Body of pancreas (tissue), 4 donors: ENCODE results near the gene CDKAL1. TPM values are rescaled to one million over a fixed set of nuclear protein-coding genes. Genes with fewer than 3 reads are reported as not detected.

Experiments used
- ATAC-seq: fragments of 150-250 bp; one replicate; pipeline ENCODE4 v1.9.1; 2016
- DNase-seq, 4 donors: peaks; one replicate each; pipeline ENCODE4 v3.0.0-alpha.2; 2019
- H3K27ac ChIP-seq, 4 donors: fragments of 200-600 bp; sonication (generic); 1 replicate in 3 of 4; 2 replicates in 1 of 4; pipeline versions ENCODE4 v1.5.1 to v1.6.1; 2016 to 2019; ENCODE audit warnings: mild to moderate bottlenecking in 1 of 4, mixed read lengths in 1 of 4, moderate library complexity in 1 of 4
- H3K27me3 ChIP-seq, 2 donors: fragments of 200-600 bp; sonication (generic); one replicate each; pipeline ENCODE4 v1.6.0; 2016; ENCODE audit warnings: mild to moderate bottlenecking in 1 of 2
- H3K36me3 ChIP-seq, 2 donors: fragments of 200-600 bp; sonication (generic); replicated peaks in 1 of 2; 2 replicates each; pipeline ENCODE4 v1.5.1; 2016; ENCODE audit warnings: low read depth in 2 of 2; ENCODE audit not compliant: insufficient read depth in 1 of 2
- H3K4me1 ChIP-seq: fragments of 200-600 bp; sonication (generic); one replicate; pipeline ENCODE4 v1.6.0; 2016
- H3K4me3 ChIP-seq, 2 donors: fragments of 200-600 bp; sonication (generic); 1 replicate in 1 of 2; 2 replicates in 1 of 2; pipeline ENCODE4 v1.5.1; 2016 to 2019
- H3K9me3 ChIP-seq, 3 donors: fragments of 200-600 bp; sonication (generic); 1 replicate in 2 of 3; 2 replicates in 1 of 3; pipeline ENCODE4 v1.5.1; 2016
- POLR2A ChIP-seq, 3 donors: fragments of 450-650 bp; IDR thresholded peaks; one replicate each; pipeline ENCODE4 v1.6.1; 2016; ENCODE audit warnings: antibody characterized with exemption in 3 of 3, mild to moderate bottlenecking in 2 of 3
- WGBS, 2 donors: methylation state at CpG; one replicate each; pipeline ENCODE4 v1.1.5; 2017; 5-methylcytosine and 5-hydroxymethylcytosine counted together
- intact Hi-C: fragments of 100-400 bp; cut with DNase I; formaldehyde crosslinking; loops from one replicate; pipeline ENCODE4 v1.15.1; 2023
- total RNA-seq, 2 donors: library from RNA; depleted of rRNA; stranded (reverse); fragments of >200 nt; gene quantifications; one replicate each; pipeline ENCODE4 v1.1.0, GENCODE V29; 2016
- TF ChIP-seq, protein P1 (sequence below), 7 experiments: fragments of 450-650 bp in 4 of 7; fragments of 200-600 bp in 3 of 7; sonication (generic) in 3 of 7; IDR thresholded peaks; one replicate each; pipeline ENCODE4 v1.5.1; 2016 to 2019; ENCODE audit warnings: antibody characterized with exemption in 7 of 7

Gene CDKAL1
- total RNA-seq, 2 donors from 2014 or later: 16.3 to 18.1 TPM

DNA sequence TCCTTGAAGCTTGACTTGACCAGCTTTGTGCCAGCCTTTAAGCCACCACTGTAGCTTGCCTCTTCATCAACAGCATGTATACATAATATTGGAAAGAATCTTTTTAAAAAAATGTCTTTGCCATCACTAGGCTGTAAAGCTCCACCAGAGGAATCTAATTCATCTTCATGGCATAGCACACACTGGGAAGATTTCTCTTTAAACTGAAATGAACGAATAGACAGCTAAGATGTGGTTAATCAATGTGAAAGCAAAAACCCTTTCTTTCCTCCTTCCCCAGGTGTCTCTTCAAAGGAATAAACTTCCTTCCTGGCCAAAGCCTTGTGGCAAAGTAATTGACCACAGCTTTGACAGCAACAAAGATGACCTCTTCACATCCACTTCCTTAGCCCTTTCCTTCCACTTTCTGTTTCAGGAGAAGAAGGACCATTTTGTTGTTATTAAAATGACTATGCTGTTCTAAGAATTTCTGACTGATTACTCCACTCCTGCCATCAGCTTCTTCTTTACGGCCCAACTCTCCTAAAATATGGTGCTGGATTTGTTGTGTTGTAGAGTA lies 630.6 kb downstream of the CDKAL1 start:
- Histone ChIP-seq H3K4me1 (no peaks in the 10 kb centered on the region), H3K36me3 (no peaks in the 10 kb centered on the region), H3K27ac (no peak overlapping the region), H3K4me3 (no peak overlapping the region), H3K27me3 (no peaks in the 10 kb centered on the region), H3K9me3 (no peaks in the 10 kb centered on the region)
- ATAC-seq (no peak), DNase-seq (no peak)
- WGBS, 2 donors: 67 to 78% methylated on average over 2 of the region's 2 CpGs
- intact Hi-C loops: no loop called here
- TF ChIP-seq POLR2A (IDR thresholded peaks at IDR 0.05): no peak
- TF ChIP-seq, protein P1, sequence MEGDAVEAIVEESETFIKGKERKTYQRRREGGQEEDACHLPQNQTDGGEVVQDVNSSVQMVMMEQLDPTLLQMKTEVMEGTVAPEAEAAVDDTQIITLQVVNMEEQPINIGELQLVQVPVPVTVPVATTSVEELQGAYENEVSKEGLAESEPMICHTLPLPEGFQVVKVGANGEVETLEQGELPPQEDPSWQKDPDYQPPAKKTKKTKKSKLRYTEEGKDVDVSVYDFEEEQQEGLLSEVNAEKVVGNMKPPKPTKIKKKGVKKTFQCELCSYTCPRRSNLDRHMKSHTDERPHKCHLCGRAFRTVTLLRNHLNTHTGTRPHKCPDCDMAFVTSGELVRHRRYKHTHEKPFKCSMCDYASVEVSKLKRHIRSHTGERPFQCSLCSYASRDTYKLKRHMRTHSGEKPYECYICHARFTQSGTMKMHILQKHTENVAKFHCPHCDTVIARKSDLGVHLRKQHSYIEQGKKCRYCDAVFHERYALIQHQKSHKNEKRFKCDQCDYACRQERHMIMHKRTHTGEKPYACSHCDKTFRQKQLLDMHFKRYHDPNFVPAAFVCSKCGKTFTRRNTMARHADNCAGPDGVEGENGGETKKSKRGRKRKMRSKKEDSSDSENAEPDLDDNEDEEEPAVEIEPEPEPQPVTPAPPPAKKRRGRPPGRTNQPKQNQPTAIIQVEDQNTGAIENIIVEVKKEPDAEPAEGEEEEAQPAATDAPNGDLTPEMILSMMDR (IDR thresholded peaks at IDR 0.05): no peak

DNA sequence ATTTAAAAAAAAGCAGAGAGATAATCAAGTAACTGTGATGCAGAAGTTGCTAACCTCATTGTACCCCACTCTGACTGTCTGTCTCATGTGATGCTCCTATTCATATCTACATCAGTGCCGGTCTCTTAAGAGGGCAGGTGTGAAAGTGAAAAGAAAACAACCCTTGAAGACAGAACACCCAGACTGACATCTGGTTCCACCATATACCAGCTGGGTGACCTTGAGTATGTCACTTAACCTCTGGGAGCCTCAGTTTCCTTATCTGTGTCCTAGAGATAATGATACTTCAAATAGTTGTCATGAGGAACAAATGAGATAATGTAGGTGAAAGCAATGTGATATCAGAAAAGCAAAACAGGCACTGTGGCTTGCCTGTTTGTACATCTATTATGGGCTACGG lies 632.5 kb downstream of the CDKAL1 start:
- H3K4me3 ChIP-seq: no peak overlapping the region
- TF ChIP-seq, protein P1 (IDR thresholded peaks at IDR 0.05): no peak
- TF ChIP-seq POLR2A (IDR thresholded peaks at IDR 0.05): no peak
- ATAC-seq (no peak), DNase-seq (no peak)
- intact Hi-C loops: no loop called here
- no peaks in the 10 kb centered on the region for H3K4me1 ChIP-seq
- H3K27ac ChIP-seq: no peak overlapping the region
- WGBS, 2 donors: 85 to 93% methylated on average over 2 of the region's 2 CpGs
- H3K36me3 ChIP-seq: no peaks in the 10 kb centered on the region
- H3K9me3 ChIP-seq: no peaks in the 10 kb centered on the region
- no peaks in the 10 kb centered on the region for H3K27me3 ChIP-seq

DNA sequence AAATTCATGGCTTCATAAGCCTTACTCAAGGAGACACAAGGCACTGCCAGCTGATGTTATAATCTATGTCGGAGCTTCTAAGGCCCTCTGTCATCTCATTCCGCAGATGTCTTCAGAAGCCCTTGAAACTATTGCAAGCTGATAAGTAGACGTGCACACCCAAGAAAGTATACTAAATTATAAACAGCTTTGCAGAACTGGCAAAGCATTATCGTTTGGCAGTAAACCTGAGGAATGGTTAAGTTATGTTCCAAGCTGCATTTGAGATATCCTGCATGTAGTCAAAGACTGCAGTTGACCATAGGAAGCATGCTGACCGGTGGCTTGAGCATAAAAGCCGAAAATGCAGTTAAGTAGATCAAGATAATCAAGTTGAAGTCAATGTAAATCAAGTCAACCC lies 633.5 kb downstream of the CDKAL1 start:
- Histone ChIP-seq H3K27me3 (no peaks in the 10 kb centered on the region), H3K4me3 (no peak overlapping the region), H3K4me1 (no peaks in the 10 kb centered on the region), H3K27ac (no peak overlapping the region), H3K36me3 (no peaks in the 10 kb centered on the region), H3K9me3 (no peaks in the 10 kb centered on the region)
- intact Hi-C loops: no loop called here
- no peak for DNase-seq
- 95 to 98% methylated on average over 6 of the region's 6 CpGs for WGBS, 2 donors
- TF ChIP-seq, protein P1 (IDR thresholded peaks at IDR 0.05): no peak
- no peak for TF ChIP-seq POLR2A (IDR thresholded peaks at IDR 0.05)
- ATAC-seq: no peak

DNA sequence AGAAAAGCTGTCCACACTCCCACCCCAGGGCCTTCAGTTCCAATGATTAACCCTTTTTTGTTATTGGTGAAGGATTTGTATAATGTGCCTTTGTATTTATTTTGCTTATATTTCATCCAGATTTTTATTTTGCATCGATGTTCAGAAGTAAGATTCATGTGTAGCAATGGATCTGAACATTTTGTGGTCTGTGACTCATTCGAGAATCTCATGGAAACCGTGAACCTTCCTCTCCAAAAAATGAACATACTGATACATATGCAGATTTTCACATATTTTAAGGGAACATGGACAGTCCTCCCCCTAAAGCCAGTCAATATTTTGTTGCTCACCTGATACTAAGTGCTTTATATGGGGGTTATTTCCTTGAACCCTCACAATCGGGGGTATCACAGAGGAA lies 637.5 kb downstream of the CDKAL1 start:
- no peak overlapping the region for H3K4me3 ChIP-seq
- H3K27me3 ChIP-seq: no peaks in the 10 kb centered on the region
- intact Hi-C loops: no loop called here
- TF ChIP-seq, protein P1 (IDR thresholded peaks at IDR 0.05): no peak
- no peak for TF ChIP-seq POLR2A (IDR thresholded peaks at IDR 0.05)
- H3K27ac ChIP-seq: no peak overlapping the region
- no peaks in the 10 kb centered on the region for H3K36me3 ChIP-seq
- WGBS, 2 donors: 83 to 88% methylated on average over 4 of the region's 4 CpGs
- DNase-seq (no peak), ATAC-seq (no peak)
- no peaks in the 10 kb centered on the region for H3K9me3 ChIP-seq
- no peaks in the 10 kb centered on the region for H3K4me1 ChIP-seq

GRCh38 chr6:21173031-21173430 lies 638.8 kb downstream of the CDKAL1 start:
- Histone ChIP-seq H3K4me1 (no peaks in the 10 kb centered on the region), H3K4me3 (no peak overlapping the region), H3K9me3 (no peaks in the 10 kb centered on the region), H3K27ac (no peak overlapping the region), H3K36me3 (no peaks in the 10 kb centered on the region), H3K27me3 (no peaks in the 10 kb centered on the region)
- no peak for DNase-seq
- WGBS, 2 donors: 84 to 86% methylated on average over 2 of the region's 2 CpGs
- ATAC-seq: no peak
- intact Hi-C loops: no loop called here
- TF ChIP-seq POLR2A (IDR thresholded peaks at IDR 0.05): no peak
- TF ChIP-seq, protein P1 (IDR thresholded peaks at IDR 0.05): no peak
